CD4-positive, alpha-beta memory T cell (primary cell): ENCODE measurements around the gene FAM124A. TPM values are rescaled to one million over a fixed set of nuclear protein-coding genes. Genes with fewer than 3 reads are reported as not detected.

Source experiments
- CTCF ChIA-PET: fragments of 350-600 bp; sonication (Branson Sonifier 250); formaldehyde crosslinking; loops from one replicate; lab custom pipeline; 2021; ENCODE audit warnings: inconsistent platforms; ENCODE audit not compliant: partially characterized antibody; lab: Charles Lee
- POLR2A ChIA-PET: fragments of 350-600 bp; sonication (Branson Sonifier 250); formaldehyde crosslinking; loops from one replicate; lab custom pipeline; 2021; ENCODE audit not compliant: partially characterized antibody; lab: Charles Lee
- DNase-seq, 5 donors: peaks; one replicate each; pipeline versions ENCODE4 v3.0.0 to v3.0.0-alpha.2; 2020 to 2022; ENCODE audit warnings: mixed read lengths in 1 of 5
- H3K27ac ChIP-seq: one replicate; pipeline ENCODE4 v1.7.0; 2013; ENCODE audit warnings: low read depth, low read length
- H3K27me3 ChIP-seq: 2 replicates; pipeline ENCODE4 v1.7.0; 2013; ENCODE audit warnings: mild to moderate bottlenecking, low read length, moderate library complexity; ENCODE audit not compliant: insufficient read depth
- H3K36me3 ChIP-seq: 2 replicates; pipeline ENCODE4 v1.7.0; 2013; ENCODE audit warnings: mild to moderate bottlenecking, low read length, moderate library complexity; ENCODE audit not compliant: insufficient read depth
- H3K4me1 ChIP-seq: 2 replicates; pipeline ENCODE4 v1.7.0; 2013; ENCODE audit warnings: mild to moderate bottlenecking, low read length, moderate library complexity; ENCODE audit not compliant: insufficient read depth
- H3K4me3 ChIP-seq, 2 donors: one replicate each; pipeline ENCODE4 v1.7.0; 2013; ENCODE audit warnings: low read length in 2 of 2, mild to moderate bottlenecking in 1 of 2
- H3K9me3 ChIP-seq, 2 donors: one replicate each; pipeline ENCODE4 v1.7.0; 2013; ENCODE audit warnings: low read length in 2 of 2, control low read depth in 1 of 2; ENCODE audit not compliant: control insufficient read depth in 1 of 2
- H3K27ac Mint-ChIP-seq, 7 donors: one replicate each; pipeline ENCODE4 v1.8.0; 2020 to 2021; ENCODE audit warnings: mixed read lengths in 7 of 7, mild to moderate bottlenecking in 6 of 7, inconsistent platforms in 3 of 7, moderate library complexity in 3 of 7
- H3K27me3 Mint-ChIP-seq, 2 donors: one replicate each; pipeline ENCODE4 v1.8.0; 2020 to 2021; ENCODE audit warnings: mixed read lengths in 2 of 2
- H3K36me3 Mint-ChIP-seq, 2 donors: one replicate each; pipeline ENCODE4 v1.8.0; 2020 to 2021; ENCODE audit warnings: mixed read lengths in 2 of 2, inconsistent platforms in 1 of 2, mild to moderate bottlenecking in 1 of 2
- H3K4me1 Mint-ChIP-seq, 4 donors: one replicate each; pipeline ENCODE4 v1.8.0; 2020 to 2021; ENCODE audit warnings: mixed read lengths in 4 of 4, mild to moderate bottlenecking in 1 of 4
- H3K4me3 Mint-ChIP-seq, 8 donors: one replicate each; pipeline ENCODE4 v1.8.0; 2020 to 2021; ENCODE audit warnings: mixed read lengths in 8 of 8, mild to moderate bottlenecking in 7 of 8, moderate library complexity in 6 of 8, inconsistent platforms in 3 of 8
- H3K9me3 Mint-ChIP-seq, 8 donors: one replicate each; pipeline ENCODE4 v1.8.0; 2020 to 2021; ENCODE audit warnings: mixed read lengths in 8 of 8, mild to moderate bottlenecking in 5 of 8, inconsistent platforms in 3 of 8, moderate library complexity in 1 of 8
- intact Hi-C: fragments of 100-400 bp; cut with micrococcal nuclease; formaldehyde crosslinking; loops from one replicate; pipeline ENCODE4 v1.15.1; 2023
- polyA plus RNA-seq, 2 donors: library from polyadenylated mRNA; unstranded; fragments of 300-500 nt; fragmentation: Illumina TruSeq; gene quantifications; one replicate each; pipeline ENCODE4 v1.2.3, GENCODE V29; 2021
- total RNA-seq, 2 experiments: library from RNA; stranded (reverse); gene quantifications; one replicate each; pipeline ENCODE4 v1.2.3, GENCODE V29; 2021

FAM124A gene
- total and polyA plus RNA-seq, 4 experiments from 2014 or later = not detected

GRCh38 chr13:51269039-51269438, 46.8 kb downstream of the FAM124A start:
- H3K36me3 Mint-ChIP-seq = no peaks in the 10 kb centered on the region
- Histone ChIP-seq H3K4me3 (no peak overlapping the region), H3K9me3 (no peaks in the 10 kb centered on the region), H3K4me1 (no peaks in the 10 kb centered on the region), H3K27me3 (no peaks in the 10 kb centered on the region), H3K27ac (no peak overlapping the region), H3K36me3 (no peaks in the 10 kb centered on the region)
- H3K4me1 Mint-ChIP-seq = no peaks in the 10 kb centered on the region
- peaks cover 4 to 9% of the 10 kb centered on the region in 2 donors for H3K27me3 Mint-ChIP-seq
- H3K27ac Mint-ChIP-seq = no peak overlapping the region
- ChIA-PET POLR2A (no interaction called here), CTCF (interaction anchor here (7.1 kb wide), 1 partner anchor 17 kb away, joined by 47 read pairs; no protein-coding TSS in a partner anchor)
- no peaks in the 10 kb centered on the region for H3K9me3 Mint-ChIP-seq
- no peak for DNase-seq
- intact Hi-C loops = no loop called here
- H3K4me3 Mint-ChIP-seq = no peak overlapping the region

- Mint-ChIP-seq H3K36me3 (no peaks in the 10 kb centered on the region), H3K4me3 (no peak overlapping the region), H3K27ac (no peak overlapping the region), H3K27me3 (peaks cover 0 to 9% of the 10 kb centered on the region in 2 donors), H3K9me3 (no peaks in the 10 kb centered on the region), H3K4me1 (no peaks in the 10 kb centered on the region)
- Histone ChIP-seq H3K27ac (no peak overlapping the region), H3K27me3 (no peaks in the 10 kb centered on the region), H3K36me3 (no peaks in the 10 kb centered on the region), H3K9me3 (no peaks in the 10 kb centered on the region), H3K4me3 (no peak overlapping the region), H3K4me1 (no peaks in the 10 kb centered on the region)
- POLR2A ChIA-PET = no interaction called here
- intact Hi-C loops = no loop called here
- CTCF ChIA-PET = interaction anchor here (4.7 kb wide), 1 partner anchor 16 kb away, joined by 26 read pairs; no protein-coding TSS in a partner anchor
- DNase-seq = no peak
Observed at GRCh38 chr13:51270623-51271415, 48.6 kb downstream of the FAM124A start.

- Mint-ChIP-seq H3K4me3 (no peak overlapping the region), H3K27ac (peak overlapping the region in 1 of 7 donors; percentile 24), H3K4me1 (no peaks in the 10 kb centered on the region), H3K9me3 (no peaks in the 10 kb centered on the region), H3K27me3 (peaks cover 0 to 9% of the 10 kb centered on the region in 2 donors), H3K36me3 (no peaks in the 10 kb centered on the region)
- no peak overlapping the region for H3K4me3 ChIP-seq
- no peaks in the 10 kb centered on the region for H3K9me3 ChIP-seq
- intact Hi-C loops = no loop called here
- H3K4me1 ChIP-seq = no peaks in the 10 kb centered on the region
- POLR2A ChIA-PET = no interaction called here
- H3K27ac ChIP-seq = no peak overlapping the region
- H3K36me3 ChIP-seq = no peaks in the 10 kb centered on the region
- DNase-seq = no peak
- H3K27me3 ChIP-seq = no peaks in the 10 kb centered on the region
- CTCF ChIA-PET = interaction anchor here (4.7 kb wide), 1 partner anchor 15 kb away, joined by 26 read pairs; no protein-coding TSS in a partner anchor
Observed at GRCh38 chr13:51271528-51272085, 49.4 kb downstream of the FAM124A start.

- intact Hi-C loops = no loop called here
- Histone ChIP-seq H3K27ac (no peak overlapping the region), H3K36me3 (no peaks in the 10 kb centered on the region), H3K9me3 (no peaks in the 10 kb centered on the region), H3K27me3 (no peaks in the 10 kb centered on the region), H3K4me1 (no peaks in the 10 kb centered on the region), H3K4me3 (no peak overlapping the region)
- no peak for DNase-seq
- ChIA-PET POLR2A (no interaction called here), CTCF (interaction anchor here (4.7 kb wide), 1 partner anchor 12 kb away, joined by 26 read pairs; no protein-coding TSS in a partner anchor)
- no peak overlapping the region for H3K4me3 Mint-ChIP-seq
- no peaks in the 10 kb centered on the region for H3K9me3 Mint-ChIP-seq
- peaks cover 6 to 9% of the 10 kb centered on the region in 2 donors for H3K27me3 Mint-ChIP-seq
- H3K36me3 Mint-ChIP-seq = no peaks in the 10 kb centered on the region
- no peak overlapping the region for H3K27ac Mint-ChIP-seq
- H3K4me1 Mint-ChIP-seq = no peaks in the 10 kb centered on the region
Observed at GRCh38 chr13:51275101-51275500, 52.9 kb downstream of the FAM124A start.

GRCh38 chr13:51276636-51277035, 54.4 kb downstream of the FAM124A start:
- Histone ChIP-seq H3K9me3 (no peaks in the 10 kb centered on the region), H3K4me3 (no peak overlapping the region), H3K27me3 (no peaks in the 10 kb centered on the region), H3K27ac (no peak overlapping the region), H3K36me3 (no peaks in the 10 kb centered on the region), H3K4me1 (no peaks in the 10 kb centered on the region)
- no peak overlapping the region for H3K4me3 Mint-ChIP-seq
- POLR2A ChIA-PET = no interaction called here
- no peaks in the 10 kb centered on the region for H3K9me3 Mint-ChIP-seq
- CTCF ChIA-PET = interaction anchor here (1.5 to 1.9 kb wide), 2 partner anchors 10 to 12 kb away, joined by 6 to 9 read pairs; no protein-coding TSS in a partner anchor
- no peaks in the 10 kb centered on the region for H3K4me1 Mint-ChIP-seq
- no peaks in the 10 kb centered on the region for H3K36me3 Mint-ChIP-seq
- no peak for DNase-seq
- intact Hi-C loops = no loop called here
- H3K27me3 Mint-ChIP-seq = peaks cover 6 to 9% of the 10 kb centered on the region in 2 donors
- H3K27ac Mint-ChIP-seq = no peak overlapping the region

- no peaks in the 10 kb centered on the region for H3K9me3 Mint-ChIP-seq
- no peak for DNase-seq
- H3K4me3 Mint-ChIP-seq = no peak overlapping the region
- peaks cover 5 to 6% of the 10 kb centered on the region in 2 donors for H3K27me3 Mint-ChIP-seq
- Histone ChIP-seq H3K27ac (no peak overlapping the region), H3K9me3 (no peaks in the 10 kb centered on the region), H3K27me3 (no peaks in the 10 kb centered on the region), H3K4me3 (no peak overlapping the region), H3K4me1 (no peaks in the 10 kb centered on the region), H3K36me3 (no peaks in the 10 kb centered on the region)
- no peaks in the 10 kb centered on the region for H3K4me1 Mint-ChIP-seq
- no peak overlapping the region for H3K27ac Mint-ChIP-seq
- POLR2A ChIA-PET = no interaction called here
- CTCF ChIA-PET = interaction anchor here (1.2 kb wide), 1 partner anchor 9 kb away, joined by 7 read pairs; no protein-coding TSS in a partner anchor
- intact Hi-C loops = no loop called here
- H3K36me3 Mint-ChIP-seq = no peaks in the 10 kb centered on the region
Observed at GRCh38 chr13:51277928-51278327, 55.7 kb downstream of the FAM124A start.

GRCh38 chr13:51278426-51279130, 56.4 kb downstream of the FAM124A start:
- no peaks in the 10 kb centered on the region for H3K36me3 ChIP-seq
- POLR2A ChIA-PET = no interaction called here
- peaks cover 5 to 9% of the 10 kb centered on the region in 2 donors for H3K27me3 Mint-ChIP-seq

More at GRCh38 chr13:51278426-51279130, 56.4 kb downstream of the FAM124A start:
- no peak overlapping the region for H3K4me3 Mint-ChIP-seq
- DNase-seq = no peak
- Histone ChIP-seq H3K4me3 (no peak overlapping the region), H3K4me1 (no peaks in the 10 kb centered on the region), H3K27ac (no peak overlapping the region), H3K9me3 (no peaks in the 10 kb centered on the region), H3K27me3 (no peaks in the 10 kb centered on the region)
- intact Hi-C loops = no loop called here
- no peak overlapping the region for H3K27ac Mint-ChIP-seq
- CTCF ChIA-PET = interaction anchor here (1.2 kb wide), 1 partner anchor 8 kb away, joined by 7 read pairs; no protein-coding TSS in a partner anchor
- no peaks in the 10 kb centered on the region for H3K4me1 Mint-ChIP-seq
- H3K36me3 Mint-ChIP-seq = no peaks in the 10 kb centered on the region
- no peaks in the 10 kb centered on the region for H3K9me3 Mint-ChIP-seq
